CD4-positive, alpha-beta T cell treated with Interleukin-6 at 100 ng/mL for 8 hours (primary cell): ENCODE results near the gene CERKL.
"Not testable (repeated sequence)": the region's sequence is repeated elsewhere in the genome, so short reads cannot be mapped to it uniquely, and the experiment has no call there.

Experiments used
- DNase-seq: peaks from one replicate; pipeline ENCODE4 v3.0.0-alpha.2; 2020; ENCODE audit warnings: mixed read lengths, low spot score

The CERKL gene, protein sequence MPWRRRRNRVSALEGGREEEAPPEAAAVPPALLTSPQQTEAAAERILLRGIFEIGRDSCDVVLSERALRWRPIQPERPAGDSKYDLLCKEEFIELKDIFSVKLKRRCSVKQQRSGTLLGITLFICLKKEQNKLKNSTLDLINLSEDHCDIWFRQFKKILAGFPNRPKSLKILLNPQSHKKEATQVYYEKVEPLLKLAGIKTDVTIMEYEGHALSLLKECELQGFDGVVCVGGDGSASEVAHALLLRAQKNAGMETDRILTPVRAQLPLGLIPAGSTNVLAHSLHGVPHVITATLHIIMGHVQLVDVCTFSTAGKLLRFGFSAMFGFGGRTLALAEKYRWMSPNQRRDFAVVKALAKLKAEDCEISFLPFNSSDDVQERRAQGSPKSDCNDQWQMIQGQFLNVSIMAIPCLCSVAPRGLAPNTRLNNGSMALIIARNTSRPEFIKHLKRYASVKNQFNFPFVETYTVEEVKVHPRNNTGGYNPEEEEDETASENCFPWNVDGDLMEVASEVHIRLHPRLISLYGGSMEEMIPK

DNA sequence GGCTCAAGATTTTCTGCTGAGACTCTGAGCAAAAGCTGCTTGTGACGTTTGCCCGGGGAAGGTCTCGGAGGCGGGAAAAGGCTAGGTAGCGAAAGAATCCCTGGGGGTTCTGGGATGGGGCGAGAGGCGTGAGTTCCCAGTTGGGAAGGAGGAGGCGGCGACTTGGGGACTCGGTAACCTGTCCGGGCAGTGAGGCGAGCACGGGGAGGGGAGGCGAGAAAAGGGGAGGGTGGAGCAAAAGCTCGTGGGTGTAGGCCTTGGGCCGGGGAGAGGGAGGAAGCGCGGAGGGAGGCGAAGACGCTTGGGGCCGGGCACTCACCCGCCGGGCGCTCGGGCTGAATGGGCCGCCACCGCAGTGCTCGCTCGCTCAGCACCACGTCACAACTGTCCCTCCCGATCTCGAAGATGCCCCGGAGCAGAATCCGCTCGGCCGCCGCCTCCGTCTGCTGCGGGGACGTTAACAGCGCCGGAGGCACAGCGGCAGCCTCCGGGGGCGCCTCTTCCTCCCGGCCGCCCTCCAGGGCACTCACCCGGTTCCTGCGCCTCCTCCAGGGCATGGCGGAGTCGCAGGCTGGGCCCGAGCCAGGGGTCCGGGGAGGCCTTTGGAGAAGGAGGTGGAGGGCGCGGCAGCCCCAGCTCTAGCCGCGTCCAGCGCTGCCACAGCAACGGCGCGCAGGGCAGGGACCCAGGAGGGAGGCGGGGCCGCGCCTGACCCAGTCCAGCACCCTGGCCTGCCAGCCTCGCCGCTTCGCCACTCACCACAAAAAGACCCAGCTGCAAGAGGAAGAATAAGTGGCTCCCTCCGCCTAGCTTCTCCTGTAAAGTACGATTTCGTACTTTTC, at the start of gene CERKL:
Gene CERKL, minus strand, starts transcription at position 656 of the 842 bp plus-strand sequence. Its CDS starts 99 bp downstream, at position 557.
- DNase-seq: no peak

DNA sequence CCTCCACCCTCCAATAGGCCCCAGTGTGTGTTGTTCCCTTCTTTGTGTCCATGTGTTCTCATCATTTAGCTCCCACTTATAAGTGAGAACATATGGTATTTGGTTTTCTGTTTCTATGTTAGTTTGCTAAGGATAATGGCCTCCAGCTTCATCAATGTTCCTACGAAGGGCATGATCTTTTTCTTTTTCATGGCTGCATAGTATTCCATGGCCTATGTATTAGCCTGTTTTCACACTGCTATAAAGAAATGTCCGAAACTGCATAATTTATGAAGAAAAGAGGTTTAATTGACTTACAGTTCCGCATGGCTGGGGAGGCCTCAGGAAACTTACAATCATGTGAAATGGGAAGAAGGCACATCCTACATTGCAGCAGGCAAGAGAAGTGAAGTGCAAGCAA, 45.6 kb upstream of the CERKL start:
- DNase-seq: not testable (repeated sequence)

DNA sequence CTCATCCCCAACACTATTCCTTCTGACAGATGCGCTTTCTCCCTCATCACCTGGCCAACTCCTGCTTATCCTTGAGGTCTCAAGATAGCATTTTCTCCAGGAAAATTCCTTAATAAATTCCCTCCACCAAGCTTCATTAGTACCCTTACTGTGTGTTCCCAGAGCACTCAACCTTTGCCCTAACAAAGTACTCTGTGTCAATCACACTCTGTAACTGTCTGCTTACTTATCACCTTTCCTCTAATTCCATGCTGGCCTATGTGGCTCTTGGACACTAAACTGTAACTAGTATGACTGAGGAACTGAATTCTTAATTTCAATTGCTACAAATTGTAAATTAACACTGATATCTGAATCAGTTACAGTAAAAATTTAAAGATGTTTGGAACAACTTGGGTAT, 41.3 kb upstream of the CERKL start:
- no peak for DNase-seq

DNA sequence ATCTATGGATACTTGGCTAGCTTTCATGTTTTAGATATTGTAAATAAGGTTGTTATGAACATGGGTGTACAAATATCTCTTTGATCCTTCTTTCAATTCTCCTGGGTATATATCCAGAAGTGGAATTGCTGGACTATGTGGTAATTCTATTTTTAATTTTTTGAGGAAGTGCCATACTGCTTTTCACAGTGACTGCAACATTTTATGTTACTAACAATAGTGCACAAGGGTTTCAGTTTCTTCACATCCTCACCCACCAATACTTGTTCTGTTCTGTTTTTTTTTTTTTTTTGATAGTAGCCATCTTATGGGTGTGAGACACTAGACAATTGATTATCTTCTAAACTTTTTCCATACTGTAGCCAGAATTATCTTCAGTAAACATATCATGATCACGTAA, 40.7 kb upstream of the CERKL start:
- DNase-seq: no peak

DNA sequence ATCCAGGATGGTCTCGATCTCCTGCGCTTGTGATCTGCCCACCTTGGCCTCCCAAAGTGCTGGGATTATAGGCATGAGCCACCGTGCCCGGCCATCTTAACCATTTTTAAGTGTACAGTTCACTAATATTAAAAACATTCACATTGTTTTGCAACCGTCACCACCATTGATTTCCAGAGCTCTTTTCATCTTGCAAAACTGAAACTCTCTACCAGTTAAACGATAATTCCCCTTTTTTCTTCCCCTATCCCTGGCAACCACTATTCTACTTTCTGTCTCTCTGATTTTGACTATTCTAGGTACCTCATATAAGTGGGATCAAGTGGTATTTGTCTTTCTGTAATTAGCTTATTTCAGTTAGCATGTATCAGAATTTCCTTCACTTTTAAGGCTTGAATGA, 40.2 kb upstream of the CERKL start:
- DNase-seq: no peak

DNA sequence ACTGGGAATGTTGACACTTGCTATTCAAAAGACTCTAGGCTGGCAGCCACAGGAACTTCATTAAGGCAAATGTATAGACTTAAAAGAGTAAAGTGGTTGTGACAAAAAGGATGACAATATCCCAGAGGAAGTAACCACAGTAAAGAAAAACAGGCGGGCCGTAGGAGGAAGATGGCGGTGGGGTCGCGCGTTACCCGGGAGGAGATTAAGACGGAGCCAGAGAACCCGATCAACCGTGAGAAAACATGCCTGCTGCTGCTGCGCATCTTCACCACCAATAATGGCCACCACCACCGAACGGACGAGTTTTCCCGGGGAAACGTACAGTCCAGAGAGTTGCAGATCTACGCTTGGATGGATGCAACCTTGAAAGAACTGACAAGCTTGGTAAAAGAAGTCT, 37.4 kb upstream of the CERKL start:
- DNase-seq: no peak

DNA sequence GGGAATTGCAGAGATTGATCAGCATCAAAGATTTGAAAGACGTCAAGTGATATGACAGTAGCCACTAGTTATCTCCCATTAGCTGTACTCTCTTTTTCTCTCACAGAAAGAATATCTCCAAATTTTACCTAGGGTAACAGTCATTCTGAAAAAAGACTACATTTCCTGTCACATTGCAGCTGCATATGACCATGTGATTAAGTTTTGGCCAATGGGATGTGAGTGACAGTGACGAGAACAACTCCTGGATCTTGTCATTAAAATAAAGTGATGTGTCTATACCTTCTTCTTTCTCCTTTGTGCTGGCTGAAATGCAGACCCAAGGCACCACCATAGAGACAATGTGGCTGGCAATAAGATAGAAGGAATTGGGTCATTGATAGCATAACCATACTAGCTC, 34.0 kb upstream of the CERKL start:
- no peak for DNase-seq

DNA sequence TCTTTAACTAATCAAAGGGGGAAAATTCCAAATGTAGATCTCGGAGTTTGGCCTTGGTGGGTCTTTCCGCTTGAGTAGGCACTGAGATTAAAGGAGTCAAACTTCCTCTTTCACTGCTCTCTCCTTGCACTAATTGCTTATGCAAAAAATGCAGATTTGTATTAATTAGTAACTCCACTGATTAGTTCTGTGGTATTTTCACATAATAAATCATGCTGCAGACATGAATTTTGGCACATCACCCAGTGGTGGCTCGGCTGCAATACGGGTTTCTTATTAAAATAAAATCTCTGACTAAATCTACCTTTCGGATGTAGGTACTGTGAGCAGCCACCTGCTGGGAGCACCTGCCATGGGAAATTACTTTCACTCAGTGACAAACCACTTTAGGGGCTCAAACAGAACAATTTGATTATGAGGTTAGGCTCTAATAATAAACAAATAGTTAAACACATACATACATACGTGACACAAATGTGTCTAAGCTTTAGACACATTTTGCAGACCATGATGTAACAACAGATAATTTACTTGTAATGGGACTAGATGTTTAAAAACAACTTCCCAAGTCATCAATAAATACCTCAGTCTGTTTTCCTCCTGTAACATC, 29.8 kb upstream of the CERKL start:
- DNase-seq: no peak

DNA sequence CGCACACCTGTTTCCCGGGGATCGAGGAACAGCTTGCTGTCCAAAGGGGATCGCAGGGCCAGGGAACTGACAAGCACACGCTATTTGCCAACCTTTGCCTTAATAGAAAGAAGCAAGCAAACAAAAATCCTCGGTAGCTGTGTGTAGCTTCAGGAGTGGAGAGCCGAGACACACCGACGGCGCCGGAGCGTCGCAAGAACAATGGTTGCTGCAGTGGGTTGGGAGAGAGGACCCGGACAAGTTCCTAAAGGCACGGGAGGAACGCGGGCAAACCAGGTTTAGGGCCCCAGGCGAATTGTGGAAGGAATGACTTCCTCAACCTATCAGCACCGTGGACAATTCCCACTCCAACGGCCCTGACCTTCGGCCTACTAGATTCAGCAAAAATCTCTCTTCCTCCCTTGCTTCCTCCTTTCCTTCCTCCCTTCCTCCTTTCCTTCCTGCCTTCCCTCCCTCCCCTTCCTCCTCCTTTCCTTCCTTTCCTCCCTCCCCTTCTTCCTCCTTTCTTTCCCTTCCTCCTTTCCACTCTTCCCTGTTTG, 28.3 kb upstream of the CERKL start:
- no peak for DNase-seq

DNA sequence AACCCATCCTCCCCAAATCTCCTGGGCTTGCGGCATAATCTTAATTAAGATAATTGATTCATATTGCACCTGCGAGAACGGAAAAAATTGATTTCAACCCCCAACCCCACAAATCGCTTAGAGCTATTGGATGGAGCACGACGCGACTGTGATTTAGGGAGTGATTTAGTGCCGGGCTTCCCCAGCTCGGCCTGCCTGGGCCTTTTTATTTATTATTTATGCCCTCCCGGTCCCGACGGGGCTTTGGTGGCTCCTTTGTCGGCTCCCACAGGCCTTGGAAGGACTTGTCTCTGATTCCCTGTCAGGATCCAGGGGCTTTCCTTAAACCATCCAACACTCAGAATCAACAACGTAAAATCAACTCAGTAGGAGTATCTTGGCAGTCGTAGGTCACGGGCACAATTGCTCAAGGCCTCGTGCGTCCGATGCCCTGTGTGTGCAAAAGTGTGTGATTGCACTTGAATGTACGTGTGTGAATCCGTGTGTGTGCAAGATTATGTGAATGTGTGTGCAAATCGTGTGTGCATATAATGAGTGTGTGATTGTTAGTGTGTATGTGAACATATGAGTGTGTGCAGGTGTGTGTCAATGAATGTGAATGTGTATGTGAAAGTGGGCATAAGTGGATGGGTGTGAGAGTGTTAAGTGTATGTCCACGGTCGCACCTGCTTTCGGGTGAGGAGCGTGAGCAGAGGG, 27.7 kb upstream of the CERKL start:
- DNase-seq: no peak

DNA sequence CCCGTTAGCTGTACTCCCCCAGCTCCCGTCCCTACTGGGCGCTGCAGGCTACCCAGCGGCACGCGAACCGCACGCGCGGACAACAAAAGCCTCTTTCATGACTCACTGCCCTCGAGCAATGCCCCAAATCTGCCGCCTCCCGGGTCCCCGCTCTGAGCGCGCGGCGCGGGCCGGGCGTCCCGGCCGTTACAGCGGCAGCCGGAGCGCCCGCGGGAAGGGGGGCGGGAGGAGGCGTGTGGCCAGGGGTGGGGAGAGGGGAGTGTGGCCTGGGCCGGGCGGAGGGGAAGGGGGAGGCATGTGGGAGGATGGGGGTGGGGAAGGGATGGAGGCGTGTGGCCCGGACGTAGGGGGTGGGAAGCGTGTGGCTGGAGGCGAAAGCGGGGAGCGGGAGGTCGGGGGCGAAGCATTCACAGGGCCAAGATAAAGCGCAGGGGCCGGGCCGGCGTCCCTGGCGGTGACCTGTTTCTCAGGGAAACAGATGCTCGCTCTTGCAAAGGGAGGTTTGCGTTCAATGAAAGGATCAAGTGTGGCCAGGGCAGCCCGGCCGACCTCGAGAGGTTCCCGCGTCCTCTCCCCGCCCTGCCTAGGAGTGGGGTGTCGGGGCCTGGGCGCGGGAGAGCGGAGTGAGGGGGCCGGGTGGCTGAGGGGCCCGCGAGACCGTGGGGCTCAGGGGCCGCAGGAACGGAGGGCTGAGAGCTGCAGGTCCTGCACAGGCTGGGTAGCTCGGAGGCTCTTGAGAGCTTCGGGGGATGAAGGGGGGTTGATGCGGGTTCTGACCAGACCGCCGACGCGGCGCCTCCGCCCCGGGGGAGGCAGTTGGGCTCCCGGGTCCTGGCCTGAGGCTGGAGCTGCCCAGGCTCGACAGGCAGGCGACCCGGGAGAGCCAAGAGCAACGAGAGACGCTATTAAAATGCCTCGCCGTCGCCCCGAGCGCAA, 26.9 kb upstream of the CERKL start:
- no peak for DNase-seq

DNA sequence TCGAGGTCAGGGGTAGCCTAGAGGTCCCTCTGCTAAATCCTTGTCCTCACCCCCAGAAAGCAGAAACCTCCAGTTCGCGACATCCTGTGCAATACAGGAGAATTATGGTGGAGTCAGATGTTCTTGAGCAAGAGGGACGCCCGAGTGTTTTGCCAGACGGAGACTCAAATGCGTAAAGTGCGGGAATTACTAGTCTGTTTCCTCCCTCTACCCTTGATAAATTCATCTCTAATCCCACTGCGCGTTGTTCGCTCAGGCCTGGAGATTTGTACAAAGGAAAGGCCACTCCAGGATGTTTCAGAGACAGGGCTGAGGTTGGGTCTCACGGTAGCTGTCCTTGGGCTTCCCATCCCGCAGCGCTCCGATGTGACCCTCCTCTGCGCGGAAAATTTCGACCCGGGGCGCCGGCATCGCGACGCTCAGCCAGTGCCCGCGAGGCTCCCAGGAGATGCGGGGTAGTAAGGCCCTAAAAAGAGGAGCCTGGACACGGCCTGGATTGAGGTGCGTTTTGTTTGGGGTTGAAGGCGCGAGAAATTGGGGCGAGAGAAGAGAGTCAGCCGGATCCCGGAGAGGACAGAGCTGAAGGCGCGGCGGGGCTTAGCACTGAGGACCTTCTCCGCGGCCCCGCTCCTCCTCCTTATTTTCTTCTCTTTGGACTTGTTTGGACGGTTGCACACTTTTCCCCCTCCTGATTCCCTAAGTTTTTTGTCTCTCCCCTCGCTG, 26.1 kb upstream of the CERKL start:
- no peak for DNase-seq

DNA sequence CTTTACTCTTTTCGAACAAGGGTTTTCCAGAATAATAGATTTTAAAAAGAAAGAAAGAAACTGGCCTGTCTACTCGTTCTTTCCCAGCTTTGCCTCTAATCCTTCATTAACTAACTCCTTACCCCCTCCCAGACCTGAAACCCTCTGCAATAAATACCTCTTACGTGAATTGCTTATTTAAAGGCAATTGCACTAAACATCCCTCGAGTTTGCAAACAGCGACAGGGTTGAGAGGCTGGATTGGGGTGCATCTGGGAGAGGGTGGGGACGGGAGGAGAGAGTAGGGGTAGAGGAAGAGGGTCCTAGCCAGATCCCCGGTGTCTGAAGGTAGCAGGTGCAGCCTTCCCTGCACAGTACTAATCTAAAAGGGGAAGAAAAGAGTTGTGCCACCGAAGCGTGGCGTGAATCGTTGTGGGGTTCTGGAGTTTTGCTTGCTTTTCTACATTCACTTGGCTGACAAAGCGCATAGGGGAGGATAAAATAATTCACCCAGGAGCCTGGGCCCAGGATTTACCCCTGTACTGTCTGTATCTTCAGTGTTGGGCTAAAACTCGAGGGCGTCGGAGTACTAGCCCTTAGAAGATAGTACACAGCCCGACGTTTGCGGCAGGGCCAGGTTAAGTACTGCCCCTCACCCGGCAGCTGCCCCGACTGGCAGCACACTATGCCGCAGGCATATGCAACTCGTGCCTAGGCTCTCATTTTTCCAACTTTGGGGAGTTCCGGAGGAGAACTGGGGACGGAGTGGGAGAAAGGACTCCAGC, 25.3 kb upstream of the CERKL start:
- no peak for DNase-seq

DNA sequence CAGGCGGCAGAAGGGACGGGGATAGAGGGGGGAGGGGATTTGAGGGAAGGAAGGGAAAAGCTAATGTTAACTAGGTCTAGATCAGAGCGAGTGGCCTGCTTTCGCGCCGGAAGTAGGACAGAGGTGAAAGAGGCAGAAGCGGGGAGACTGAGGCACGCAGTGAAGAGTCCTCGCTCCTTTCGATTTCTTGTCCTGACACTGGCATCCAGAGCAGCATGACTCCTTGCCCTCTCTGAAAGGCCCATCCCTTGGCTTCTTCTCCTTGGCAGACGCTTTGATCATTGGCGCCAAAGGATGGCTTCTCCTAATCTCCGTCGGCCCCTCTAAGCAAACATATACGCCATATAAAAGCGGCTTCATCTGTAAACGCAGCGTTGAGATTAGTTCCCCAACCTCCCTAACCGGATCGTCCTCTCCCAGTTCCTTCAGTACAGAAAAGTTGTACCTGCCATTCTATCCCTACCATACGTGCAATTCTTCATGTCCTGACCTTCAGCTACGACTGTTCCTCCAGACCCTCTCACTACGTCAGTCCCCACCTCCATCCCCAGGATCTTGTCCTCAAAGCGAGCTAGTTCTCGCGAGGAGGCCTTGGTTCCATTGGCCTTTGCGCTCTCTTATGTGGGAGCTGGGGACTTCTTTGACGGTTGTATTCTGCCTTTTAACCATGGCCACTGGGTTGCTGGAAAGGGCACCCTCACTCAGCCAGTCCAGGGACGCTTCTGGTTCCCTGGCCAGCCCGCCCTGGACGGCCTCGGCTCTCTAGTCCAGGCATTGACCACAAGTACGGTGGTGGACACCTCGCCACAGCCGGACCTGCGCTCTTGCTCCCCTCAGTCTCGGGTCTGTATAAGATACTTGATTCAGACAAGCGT, 24.3 kb upstream of the CERKL start:
- DNase-seq: no peak

DNA sequence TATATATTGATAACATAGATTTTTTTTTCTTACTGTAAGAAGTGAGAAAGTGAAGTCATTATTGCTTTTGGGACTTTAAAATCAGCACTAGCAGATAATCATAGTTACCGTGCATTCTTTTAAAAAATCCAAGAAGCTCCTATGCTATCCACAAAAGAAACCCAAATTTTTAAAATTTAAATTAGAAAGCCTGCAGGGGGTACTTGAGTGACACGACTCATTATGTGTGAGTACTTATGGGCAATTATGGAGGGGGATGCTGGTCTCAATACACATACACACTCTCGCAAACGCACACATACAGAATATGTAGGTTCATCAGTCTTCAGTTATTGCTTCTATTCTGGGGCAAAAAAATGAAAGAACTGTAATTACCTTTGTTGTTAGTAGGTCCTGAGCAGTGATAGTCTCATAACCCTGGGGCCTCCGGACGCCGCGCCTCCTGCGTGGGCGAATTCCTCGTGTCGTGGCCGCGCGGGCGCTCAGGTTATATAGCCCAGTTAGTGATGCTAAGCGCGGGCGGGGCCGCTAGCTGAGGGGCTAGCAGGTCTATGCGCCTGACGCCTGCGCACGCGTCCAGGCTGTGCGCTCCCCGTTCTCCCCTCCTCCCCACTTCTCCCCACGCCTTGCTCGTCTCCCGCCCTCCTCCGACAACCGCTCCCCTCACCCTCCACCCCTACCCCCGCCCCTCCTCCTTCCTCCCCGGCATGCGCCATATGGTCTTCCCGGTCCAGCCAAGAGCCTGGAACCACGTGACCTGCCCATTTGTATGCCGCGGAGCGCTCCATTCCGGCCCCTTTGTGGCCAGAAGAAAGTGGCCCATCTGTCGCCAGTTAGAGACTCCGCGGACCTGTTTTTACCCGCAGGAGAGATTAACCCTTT, 23.4 kb upstream of the CERKL start, which contains the start of gene NEUROD1:
Gene NEUROD1, minus strand, starts transcription at position 463 of the 882 bp plus-strand sequence. CDS start 1,657 bp downstream, outside the sequence.
- DNase-seq: no peak

DNA sequence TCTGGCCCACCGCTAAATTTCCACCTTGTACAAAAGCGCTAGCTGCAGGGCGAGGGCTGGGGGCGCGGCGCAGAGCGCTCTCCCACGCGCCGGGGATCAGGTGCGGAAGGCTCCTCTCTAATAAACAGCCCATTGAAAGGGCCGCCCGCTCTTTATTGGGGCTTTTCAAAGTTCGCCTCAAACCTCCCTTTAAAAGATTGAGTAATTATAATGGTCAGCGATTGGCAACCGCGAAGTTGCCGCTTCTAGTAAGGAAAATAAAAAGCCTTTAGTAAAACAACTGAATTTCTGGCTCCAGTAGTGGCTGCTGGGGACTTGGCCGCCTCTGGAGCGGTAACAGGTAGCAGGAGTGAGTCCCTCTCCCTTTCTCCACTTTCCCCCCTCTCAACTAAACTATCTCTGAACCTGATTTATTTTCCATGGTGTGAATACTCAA, 22.7 kb upstream of the CERKL start:
- no peak for DNase-seq
